ENCODE results near the gene RRP1. TPM values are rescaled to one million over a fixed set of nuclear protein-coding genes. Genes with fewer than 3 reads are reported as not detected.

RRP1 gene
- total RNA-seq, 1 donor from 2014 or later, result 17.8 TPM

DNA sequence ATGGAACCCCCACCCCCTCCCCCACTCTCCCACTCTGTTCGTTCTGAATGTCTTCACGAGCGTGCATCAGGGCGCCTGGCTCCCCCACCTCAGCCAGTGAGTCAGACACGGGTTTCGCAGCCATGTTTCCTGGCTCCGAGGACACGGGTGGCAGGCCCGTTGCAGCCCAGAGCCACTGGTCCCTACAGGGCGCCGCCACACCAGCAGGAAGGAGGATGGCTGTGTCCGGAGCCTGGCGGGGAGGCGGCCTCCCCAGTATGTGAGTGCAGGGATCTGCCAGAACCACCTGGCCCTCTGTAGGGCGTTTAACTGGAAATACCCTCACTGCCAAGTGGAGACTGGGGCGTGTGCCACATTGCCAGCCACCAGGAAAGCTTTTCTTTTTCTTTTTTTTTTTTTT is 31.8 kb upstream of the RRP1 start:
- ATAC-seq (peak; percentile 22), DNase-seq (ENCODE audit: low spot score) (no peak)
- intact Hi-C loops (cut with DNase I), result no loop called here

DNA sequence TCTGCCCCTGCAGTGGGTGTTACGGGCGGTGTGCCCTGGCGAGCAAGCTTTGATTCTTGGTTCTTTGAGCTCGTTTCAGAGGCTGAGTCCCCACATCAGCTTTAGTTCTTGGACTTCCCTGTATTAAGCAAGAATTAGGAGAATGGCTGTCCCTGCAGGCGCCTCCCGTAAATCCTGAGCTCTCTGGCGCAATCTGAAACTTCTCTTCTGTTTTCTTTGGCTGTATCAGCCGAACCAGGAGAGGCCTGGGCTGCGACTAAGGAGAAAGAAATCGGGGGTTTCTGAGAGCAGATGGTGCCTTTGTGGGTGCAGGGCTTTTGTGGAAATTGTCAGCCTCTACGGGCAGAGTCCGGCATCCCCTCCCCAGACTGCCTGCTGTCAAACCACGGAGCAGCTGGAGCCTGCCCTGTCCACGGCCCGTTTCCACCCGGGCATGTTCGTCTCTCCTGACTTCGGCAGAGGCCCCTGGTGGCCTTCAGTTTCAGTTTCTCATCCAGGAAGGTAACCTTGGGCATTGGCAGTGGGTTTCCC is 31.2 kb upstream of the RRP1 start:
- DNase-seq (ENCODE audit: low spot score), result no peak
- peak; percentile 86 for ATAC-seq
- intact Hi-C loops (cut with DNase I), result no loop called here

DNA sequence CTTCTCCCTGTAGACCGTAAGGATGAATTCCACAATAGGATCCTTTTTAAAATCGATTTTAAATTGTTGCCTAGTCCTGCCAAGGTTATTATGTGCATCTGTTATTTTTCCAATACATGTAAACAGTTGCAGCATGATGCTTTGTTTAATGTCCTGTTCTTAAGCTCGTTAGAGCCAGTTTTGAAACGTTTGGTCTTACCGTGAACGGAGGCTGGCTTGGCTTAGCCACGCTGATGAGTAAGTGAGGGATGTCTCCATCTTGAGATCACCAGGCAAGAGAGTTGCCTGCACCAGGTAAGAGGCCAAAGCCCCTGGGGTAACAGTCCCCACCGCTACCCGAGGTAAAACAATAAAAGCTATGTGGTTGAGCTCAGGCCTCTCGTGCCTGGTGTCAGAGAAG is 30.6 kb upstream of the RRP1 start:
- intact Hi-C loops (cut with DNase I), result no loop called here
- no peak for DNase-seq (ENCODE audit: low spot score)
- ATAC-seq, result peak; percentile 6

- intact Hi-C loops (cut with DNase I), result no loop called here
- no peak for ATAC-seq
These were observed 29.7 kb upstream of the RRP1 start for GRCh38 chr21:43759651-43760050.

GRCh38 chr21:43760391-43760958 is 28.9 kb upstream of the RRP1 start:
- no peak for ATAC-seq
- DNase-seq (ENCODE audit: low spot score), result no peak
- intact Hi-C loops (cut with DNase I), result no loop called here

More at GRCh38 chr21:43759651-43760050, 29.7 kb upstream of the RRP1 start:
- DNase-seq (ENCODE audit: low spot score), result no peak

DNA sequence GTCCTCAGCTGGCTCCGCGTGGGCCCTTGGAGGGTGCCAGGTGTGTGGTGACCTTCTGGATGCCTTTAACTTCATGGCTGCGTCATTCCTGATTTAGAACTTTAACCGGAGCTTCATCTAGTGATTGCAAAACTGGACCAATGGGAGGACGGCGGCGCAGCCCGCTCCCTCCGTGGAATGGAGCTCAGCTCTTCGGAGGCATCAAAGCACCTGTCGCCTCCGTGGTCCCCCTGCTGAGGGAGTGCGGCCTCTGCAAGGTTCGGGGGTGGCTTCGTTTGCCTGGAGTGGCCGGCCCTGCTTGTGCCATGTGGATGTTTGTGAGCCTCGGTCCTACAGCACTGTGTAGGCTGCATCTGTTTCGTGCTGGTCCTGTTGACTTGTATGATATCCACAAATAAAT is 27.5 kb upstream of the RRP1 start:
- intact Hi-C loops (cut with DNase I), result no loop called here
- DNase-seq (ENCODE audit: low spot score) (no peak), ATAC-seq (no peak)

DNA sequence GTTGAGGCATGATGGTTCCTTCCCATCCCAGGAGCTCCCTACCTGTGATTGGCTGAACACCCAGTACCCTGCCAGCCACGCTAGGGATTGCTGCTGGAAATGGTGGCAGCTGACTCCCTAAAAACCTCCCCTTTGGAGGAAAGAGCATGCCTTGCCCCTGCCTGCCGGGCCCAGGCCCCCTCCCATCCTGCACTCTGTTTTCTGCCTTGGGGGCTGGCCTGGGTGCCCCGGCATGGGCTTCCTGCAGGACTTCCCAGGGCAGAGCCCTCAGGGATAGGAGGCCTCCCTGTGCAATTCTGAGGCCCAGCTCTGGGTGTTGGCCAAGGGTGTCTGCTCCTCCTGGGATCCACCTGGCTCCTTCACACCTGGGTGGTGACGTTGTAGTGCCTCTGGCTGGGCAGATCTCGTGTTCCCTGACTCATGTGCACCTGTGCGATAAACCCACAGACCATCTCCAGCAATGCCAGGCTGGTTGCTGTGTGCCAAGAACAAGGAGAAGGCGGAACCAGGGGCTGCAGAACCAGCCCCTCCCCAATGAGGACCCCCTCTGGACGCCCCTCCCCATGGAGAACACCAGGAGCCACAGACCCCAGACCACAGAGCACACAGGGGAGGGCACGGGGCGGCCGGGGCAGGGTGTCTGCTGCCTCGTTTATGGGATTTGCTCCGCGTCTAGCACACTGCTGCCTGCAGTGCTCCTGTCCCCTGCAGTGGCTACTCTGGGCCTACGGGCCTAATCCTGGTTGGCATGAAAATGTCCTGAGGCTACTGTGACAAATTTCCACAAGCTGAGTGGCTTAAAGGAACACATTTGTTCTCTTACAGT is 26.9 kb upstream of the RRP1 start:
- ATAC-seq (no peak), DNase-seq (ENCODE audit: low spot score) (no peak)
- intact Hi-C loops (cut with DNase I), result no loop called here

GRCh38 chr21:43763901-43764523 is 25.4 kb upstream of the RRP1 start:
- intact Hi-C loops (cut with DNase I), result no loop called here
- DNase-seq (ENCODE audit: low spot score), result no peak
- no peak for ATAC-seq

DNA sequence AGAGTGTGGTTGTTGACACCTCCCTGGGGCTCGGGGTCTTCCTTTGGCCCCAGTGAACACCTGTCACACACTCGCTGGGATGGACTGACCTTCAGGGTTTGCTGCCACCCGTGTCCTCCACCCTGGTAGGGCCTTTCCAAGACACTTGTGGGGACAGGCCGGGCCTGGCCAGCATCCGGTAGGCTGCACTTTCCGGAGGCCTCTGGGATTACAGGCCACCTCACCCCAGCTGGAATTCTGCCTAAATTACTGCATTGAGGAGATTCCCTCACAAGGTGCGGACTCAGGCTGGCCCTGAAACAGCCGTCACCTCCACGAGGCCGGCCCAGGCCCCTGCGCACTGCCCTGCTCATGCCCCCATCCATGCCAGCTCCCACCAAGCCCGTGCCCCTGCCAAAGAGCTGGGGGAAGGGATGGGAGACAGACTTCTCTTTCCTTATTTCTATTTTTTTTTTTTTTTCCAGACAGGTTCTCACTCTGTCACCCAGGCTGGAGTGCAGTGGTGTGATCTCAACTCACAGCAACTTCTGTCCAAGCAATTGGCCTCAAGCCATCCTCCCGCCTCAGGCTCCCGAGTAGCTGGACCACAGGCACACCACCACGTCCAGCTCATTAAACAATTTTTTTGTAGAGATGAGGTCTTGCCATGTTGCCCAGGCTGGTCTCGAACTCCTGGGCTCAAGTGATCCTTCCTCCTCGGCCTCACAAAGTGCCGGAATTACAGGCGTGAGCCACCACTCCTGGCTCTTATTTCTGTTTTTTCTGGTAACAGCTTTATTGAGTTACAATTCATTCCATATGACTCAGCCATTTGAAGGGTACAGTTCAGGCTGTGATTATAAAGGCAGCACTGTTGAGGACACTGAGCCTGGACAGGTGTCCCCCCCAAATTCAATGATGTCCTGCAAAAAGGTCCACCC is 24.5 kb upstream of the RRP1 start:
- intact Hi-C loops (cut with DNase I), result no loop called here
- ATAC-seq (no peak), DNase-seq (ENCODE audit: low spot score) (no peak)

GRCh38 chr21:43766734-43767497 is 22.5 kb upstream of the RRP1 start:
- intact Hi-C loops (cut with DNase I), result no loop called here
- ATAC-seq (peak; percentile 48), DNase-seq (ENCODE audit: low spot score) (no peak)

GRCh38 chr21:43767498-43767983 is 21.8 kb upstream of the RRP1 start:
- intact Hi-C loops (cut with DNase I), result no loop called here
- DNase-seq (ENCODE audit: low spot score), result no peak
- ATAC-seq, result peak; percentile 2

GRCh38 chr21:43767984-43768867 is 21.2 kb upstream of the RRP1 start:
- DNase-seq (ENCODE audit: low spot score) (no peak), ATAC-seq (peak; percentile 58)
- intact Hi-C loops (cut with DNase I), result no loop called here

DNA sequence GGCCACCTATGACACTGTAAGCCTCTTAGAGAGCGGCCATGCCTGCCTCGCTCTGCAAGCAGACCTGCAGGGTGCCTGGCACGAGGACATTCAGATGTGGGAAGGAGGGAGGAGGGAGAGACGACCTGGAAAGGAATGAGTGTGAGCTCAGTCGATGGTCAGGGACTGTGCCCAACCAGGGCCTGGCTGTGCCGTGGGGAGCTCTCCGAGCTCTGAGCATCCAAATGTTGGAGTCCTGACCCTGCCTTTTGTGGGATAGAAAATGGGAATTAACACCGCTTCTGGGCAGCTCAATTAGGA is 20.6 kb upstream of the RRP1 start:
- ATAC-seq (no peak), DNase-seq (ENCODE audit: low spot score) (no peak)
- intact Hi-C loops (cut with DNase I), result no loop called here

DNA sequence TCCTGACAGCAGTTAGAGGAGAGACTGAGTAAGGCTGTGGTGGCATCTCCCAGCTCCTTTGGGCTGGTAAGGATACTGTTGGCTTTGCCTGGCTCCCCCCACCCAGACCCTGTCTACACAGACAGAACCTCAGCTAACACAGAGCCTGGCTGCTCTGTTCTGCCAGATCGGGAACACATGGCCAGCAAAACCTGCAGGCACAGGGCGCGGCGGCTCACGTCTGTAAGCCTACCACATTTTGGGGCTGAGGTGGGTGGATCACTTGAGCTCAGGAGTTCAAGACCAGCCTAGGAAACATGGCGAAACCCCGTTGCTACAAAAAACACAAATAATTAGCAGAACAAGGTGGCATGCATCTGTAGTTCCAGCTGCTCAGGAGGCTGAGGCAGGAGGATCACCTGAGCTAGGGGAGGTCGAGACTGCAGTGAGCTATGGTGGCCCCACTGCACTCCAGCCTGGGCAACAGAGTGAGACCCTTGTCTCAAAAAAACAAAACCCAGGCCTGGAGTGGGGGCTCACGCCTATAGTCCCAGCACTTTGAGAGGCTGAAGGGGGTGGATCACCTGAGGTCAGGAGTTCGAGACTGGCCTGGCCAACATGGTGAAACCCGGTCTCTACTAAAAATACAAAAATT is 19.9 kb upstream of the RRP1 start:
- ATAC-seq (no peak), DNase-seq (ENCODE audit: low spot score) (no peak)
- intact Hi-C loops (cut with DNase I), result no loop called here

- intact Hi-C loops (cut with DNase I), result no loop called here
- no peak for DNase-seq (ENCODE audit: low spot score)
- no peak for ATAC-seq
These were observed 19.2 kb upstream of the RRP1 start for GRCh38 chr21:43770066-43770655.

- intact Hi-C loops (cut with DNase I), result no loop called here
- no peak for DNase-seq (ENCODE audit: low spot score)
- no peak for ATAC-seq
These were observed 18.1 kb upstream of the RRP1 start for GRCh38 chr21:43771199-43771675.
